PFSK-1 (cell line): ENCODE measurements around the gene BTAF1.

Source experiments
- POLR2AphosphoS5 ChIP-seq: IDR thresholded peaks from 2 replicates; pipeline ENCODE4 v1.6.1; 2012; ENCODE audit warnings: low read depth, mild to moderate bottlenecking, control low read depth, low read length, moderate library complexity
- SIN3A ChIP-seq: IDR thresholded peaks from 2 replicates; pipeline ENCODE4 v1.6.1; 2012; ENCODE audit warnings: mild to moderate bottlenecking, low read length, moderate library complexity, borderline replicate concordance; ENCODE audit not compliant: insufficient read depth
- TAF1 ChIP-seq: IDR thresholded peaks from 2 replicates; pipeline ENCODE4 v1.6.1; 2012; ENCODE audit warnings: low read length, control low read depth, borderline replicate concordance; ENCODE audit not compliant: insufficient read depth
- TF ChIP-seq, protein P1 (sequence below), 2 experiments: IDR thresholded peaks; 2 replicates each; pipeline versions ENCODE4 v1.6.1 to v1.8.0; 2011 to 2012; ENCODE audit warnings: low read depth in 2 of 2, low read length in 2 of 2, control low read depth in 1 of 2, inconsistent platforms in 1 of 2, mild to moderate bottlenecking in 1 of 2, moderate library complexity in 1 of 2; ENCODE audit not compliant: insufficient read depth in 1 of 2

DNA sequence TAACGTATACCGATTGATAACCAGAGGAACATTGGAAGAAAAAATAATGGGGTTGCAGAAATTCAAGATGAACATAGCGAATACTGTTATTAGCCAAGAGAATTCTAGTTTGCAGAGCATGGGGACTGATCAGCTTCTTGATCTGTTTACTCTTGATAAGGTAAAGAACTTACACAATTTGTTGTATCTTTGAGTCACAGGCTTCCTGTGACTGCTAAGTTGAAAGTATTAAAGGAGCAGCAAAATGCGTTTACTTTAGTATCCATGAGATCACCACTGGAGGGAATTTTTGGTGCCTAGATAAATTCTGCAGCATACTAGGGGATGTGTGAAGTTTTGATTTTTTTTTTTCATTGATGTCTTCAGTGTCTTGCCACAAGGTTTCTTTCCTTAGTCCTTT lies 103.6 kb downstream of the BTAF1 start:
- no peak for TF ChIP-seq TAF1
- no peak for TF ChIP-seq SIN3A
- TF ChIP-seq, protein P1, sequence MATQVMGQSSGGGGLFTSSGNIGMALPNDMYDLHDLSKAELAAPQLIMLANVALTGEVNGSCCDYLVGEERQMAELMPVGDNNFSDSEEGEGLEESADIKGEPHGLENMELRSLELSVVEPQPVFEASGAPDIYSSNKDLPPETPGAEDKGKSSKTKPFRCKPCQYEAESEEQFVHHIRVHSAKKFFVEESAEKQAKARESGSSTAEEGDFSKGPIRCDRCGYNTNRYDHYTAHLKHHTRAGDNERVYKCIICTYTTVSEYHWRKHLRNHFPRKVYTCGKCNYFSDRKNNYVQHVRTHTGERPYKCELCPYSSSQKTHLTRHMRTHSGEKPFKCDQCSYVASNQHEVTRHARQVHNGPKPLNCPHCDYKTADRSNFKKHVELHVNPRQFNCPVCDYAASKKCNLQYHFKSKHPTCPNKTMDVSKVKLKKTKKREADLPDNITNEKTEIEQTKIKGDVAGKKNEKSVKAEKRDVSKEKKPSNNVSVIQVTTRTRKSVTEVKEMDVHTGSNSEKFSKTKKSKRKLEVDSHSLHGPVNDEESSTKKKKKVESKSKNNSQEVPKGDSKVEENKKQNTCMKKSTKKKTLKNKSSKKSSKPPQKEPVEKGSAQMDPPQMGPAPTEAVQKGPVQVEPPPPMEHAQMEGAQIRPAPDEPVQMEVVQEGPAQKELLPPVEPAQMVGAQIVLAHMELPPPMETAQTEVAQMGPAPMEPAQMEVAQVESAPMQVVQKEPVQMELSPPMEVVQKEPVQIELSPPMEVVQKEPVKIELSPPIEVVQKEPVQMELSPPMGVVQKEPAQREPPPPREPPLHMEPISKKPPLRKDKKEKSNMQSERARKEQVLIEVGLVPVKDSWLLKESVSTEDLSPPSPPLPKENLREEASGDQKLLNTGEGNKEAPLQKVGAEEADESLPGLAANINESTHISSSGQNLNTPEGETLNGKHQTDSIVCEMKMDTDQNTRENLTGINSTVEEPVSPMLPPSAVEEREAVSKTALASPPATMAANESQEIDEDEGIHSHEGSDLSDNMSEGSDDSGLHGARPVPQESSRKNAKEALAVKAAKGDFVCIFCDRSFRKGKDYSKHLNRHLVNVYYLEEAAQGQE (IDR thresholded peaks at IDR 0.05; ENCODE audit: insufficient read depth in 1 of 2, low read depth in 2 of 2, low read length in 2 of 2) = no peak
- TF ChIP-seq POLR2AphosphoS5 = no peak
